HG03159 (cell line): ENCODE data around the gene RNF10.
A peak's percentile ranks its signal among the peaks of the same experiment; 100 is the strongest.
"Not testable (repeated sequence)": the region's sequence is repeated elsewhere in the genome, so short reads cannot be mapped to it uniquely, and the experiment has no call there.

Source experiments
- ATAC-seq: cut with Tn5 transposase; IDR thresholded peaks from one replicate; pipeline ENCODE4 v1.9.1; 2021; ENCODE audit warnings: mild to moderate bottlenecking, moderate library complexity; ENCODE audit not compliant: unreplicated experiment

RNF10 gene

GRCh38 chr12:120528861-120529525 is 5.2 kb upstream of the RNF10 start, which contains the start of gene COQ5:
Gene COQ5 (minus strand): TSS chr12:120529158. CDS start chr12:120529141, 17 bp downstream.
- ATAC-seq: peak; percentile 80

GRCh38 chr12:120529641-120530417 is 4.3 kb upstream of the RNF10 start:
- ATAC-seq: no peak

GRCh38 chr12:120530418-120530761 is 3.8 kb upstream of the RNF10 start:
- not testable (repeated sequence) for ATAC-seq

- no peak for ATAC-seq
Observed at GRCh38 chr12:120532701-120533238, 1.4 kb upstream of the RNF10 start.

GRCh38 chr12:120534703-120535655 is 823 bp downstream of the RNF10 start:
- ATAC-seq: peak; percentile 48

GRCh38 chr12:120536064-120536791 is 2.1 kb downstream of the RNF10 start:
- ATAC-seq: no peak

- ATAC-seq: no peak
Observed at GRCh38 chr12:120537856-120538220, 3.7 kb downstream of the RNF10 start.

GRCh38 chr12:120538281-120539156 is 4.4 kb downstream of the RNF10 start:
- no peak for ATAC-seq

GRCh38 chr12:120539303-120539702 is 5.1 kb downstream of the RNF10 start:
- no peak for ATAC-seq

- no peak for ATAC-seq
Observed at GRCh38 chr12:120540445-120540844, 6.3 kb downstream of the RNF10 start.

GRCh38 chr12:120542166-120542565 is 8.0 kb downstream of the RNF10 start:
- no peak for ATAC-seq

GRCh38 chr12:120544691-120545090 is 10.5 kb downstream of the RNF10 start:
- ATAC-seq: no peak

GRCh38 chr12:120546050-120546386 is 11.9 kb downstream of the RNF10 start:
- ATAC-seq: no peak

GRCh38 chr12:120554678-120555077 is 20.5 kb downstream of the RNF10 start:
- ATAC-seq: no peak

GRCh38 chr12:120557589-120557988 is 23.4 kb downstream of the RNF10 start:
- ATAC-seq: no peak

GRCh38 chr12:120562906-120563305 is 28.8 kb downstream of the RNF10 start:
- no peak for ATAC-seq

- ATAC-seq: no peak
Observed at GRCh38 chr12:120563495-120563894, 29.3 kb downstream of the RNF10 start.

GRCh38 chr12:120571299-120571698 is 37.1 kb downstream of the RNF10 start:
- no peak for ATAC-seq

GRCh38 chr12:120573560-120573959 is 39.4 kb downstream of the RNF10 start:
- no peak for ATAC-seq

- no peak for ATAC-seq
Observed at GRCh38 chr12:120574106-120574505, 40.0 kb downstream of the RNF10 start.
